GM06990 (cell line): Measurements from ENCODE around the gene CFAP70.
"Not testable (repeated sequence)": the region's sequence is repeated elsewhere in the genome, so short reads cannot be mapped to it uniquely, and the experiment has no call there.

ENCODE experiments used
- DNase-seq: peaks from one replicate; pipeline ENCODE4 v3.0.0-alpha.2; 2011; ENCODE audit not compliant: insufficient read length; ENCODE audit errors: extremely low read depth
- H3K27me3 ChIP-seq: replicated peaks from 2 replicates; pipeline ENCODE4 v1.6.0; 2011; ENCODE audit warnings: low read length; ENCODE audit not compliant: control insufficient read depth, insufficient read depth
- H3K36me3 ChIP-seq: 2 replicates; pipeline ENCODE4 v1.5.1; 2011; ENCODE audit warnings: low read length; ENCODE audit not compliant: control insufficient read depth, insufficient read depth
- H3K4me3 ChIP-seq: replicated peaks from 2 replicates; pipeline ENCODE4 v1.5.1; 2011; ENCODE audit warnings: low read depth, mild to moderate bottlenecking, control low read depth, low read length
- TF ChIP-seq, protein P1 (sequence below): IDR thresholded peaks from 2 replicates; pipeline ENCODE4 v1.5.1; 2011; ENCODE audit warnings: low read length, control low read depth, mild to moderate bottlenecking, inconsistent platforms; ENCODE audit not compliant: insufficient read depth, poor library complexity, severe bottlenecking

CFAP70 gene

DNA sequence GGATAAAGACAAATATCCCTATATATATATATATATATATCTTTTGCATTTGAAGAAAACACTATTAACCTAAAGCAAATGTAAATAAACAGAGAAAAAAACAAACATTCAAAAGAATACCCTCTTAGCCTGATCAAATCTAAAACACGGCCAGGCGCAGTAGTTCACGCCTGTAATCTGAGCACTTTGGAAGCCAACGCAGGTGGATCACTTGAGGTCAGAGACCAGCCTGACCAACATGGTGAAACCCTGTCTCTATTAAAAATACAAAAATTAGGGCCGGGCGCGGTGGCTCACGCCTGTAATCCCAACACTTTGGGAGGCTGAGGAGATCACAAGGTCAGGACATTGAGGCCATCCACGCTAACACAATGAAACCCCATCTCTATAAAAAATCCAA, 46.0 kb upstream of the CFAP70 start:
- no peak for DNase-seq
- peaks cover 1% of the 10 kb centered on the region for H3K36me3 ChIP-seq
- no peak overlapping the region for H3K4me3 ChIP-seq
- TF ChIP-seq, protein P1, sequence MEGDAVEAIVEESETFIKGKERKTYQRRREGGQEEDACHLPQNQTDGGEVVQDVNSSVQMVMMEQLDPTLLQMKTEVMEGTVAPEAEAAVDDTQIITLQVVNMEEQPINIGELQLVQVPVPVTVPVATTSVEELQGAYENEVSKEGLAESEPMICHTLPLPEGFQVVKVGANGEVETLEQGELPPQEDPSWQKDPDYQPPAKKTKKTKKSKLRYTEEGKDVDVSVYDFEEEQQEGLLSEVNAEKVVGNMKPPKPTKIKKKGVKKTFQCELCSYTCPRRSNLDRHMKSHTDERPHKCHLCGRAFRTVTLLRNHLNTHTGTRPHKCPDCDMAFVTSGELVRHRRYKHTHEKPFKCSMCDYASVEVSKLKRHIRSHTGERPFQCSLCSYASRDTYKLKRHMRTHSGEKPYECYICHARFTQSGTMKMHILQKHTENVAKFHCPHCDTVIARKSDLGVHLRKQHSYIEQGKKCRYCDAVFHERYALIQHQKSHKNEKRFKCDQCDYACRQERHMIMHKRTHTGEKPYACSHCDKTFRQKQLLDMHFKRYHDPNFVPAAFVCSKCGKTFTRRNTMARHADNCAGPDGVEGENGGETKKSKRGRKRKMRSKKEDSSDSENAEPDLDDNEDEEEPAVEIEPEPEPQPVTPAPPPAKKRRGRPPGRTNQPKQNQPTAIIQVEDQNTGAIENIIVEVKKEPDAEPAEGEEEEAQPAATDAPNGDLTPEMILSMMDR = no peak
- H3K27me3 ChIP-seq = no peaks in the 10 kb centered on the region

DNA sequence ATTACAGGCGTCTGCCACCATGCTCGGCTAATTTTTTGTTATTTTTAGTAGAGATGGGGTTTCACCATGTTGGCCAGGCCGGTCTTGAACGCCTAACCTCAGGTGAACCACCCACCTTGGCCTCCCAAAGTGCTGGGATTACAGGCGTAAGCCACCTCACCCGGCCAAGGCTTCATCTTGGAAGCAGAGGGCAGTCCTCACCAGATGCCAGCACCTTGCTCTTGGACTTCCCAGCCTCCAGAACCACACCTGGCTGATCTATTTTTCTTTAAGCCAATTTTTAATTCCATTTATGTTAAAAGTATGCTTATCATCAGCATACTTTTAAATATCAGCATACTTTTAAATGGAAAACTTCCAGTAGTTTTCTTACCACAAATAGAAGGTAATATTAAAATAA, 43.0 kb upstream of the CFAP70 start:
- Histone ChIP-seq H3K36me3 (peaks cover 1% of the 10 kb centered on the region; the same call in 1 of the 2 replicates), H3K4me3 (no peak overlapping the region), H3K27me3 (no peaks in the 10 kb centered on the region)
- no peak for DNase-seq
- TF ChIP-seq, protein P1 = no peak

DNA sequence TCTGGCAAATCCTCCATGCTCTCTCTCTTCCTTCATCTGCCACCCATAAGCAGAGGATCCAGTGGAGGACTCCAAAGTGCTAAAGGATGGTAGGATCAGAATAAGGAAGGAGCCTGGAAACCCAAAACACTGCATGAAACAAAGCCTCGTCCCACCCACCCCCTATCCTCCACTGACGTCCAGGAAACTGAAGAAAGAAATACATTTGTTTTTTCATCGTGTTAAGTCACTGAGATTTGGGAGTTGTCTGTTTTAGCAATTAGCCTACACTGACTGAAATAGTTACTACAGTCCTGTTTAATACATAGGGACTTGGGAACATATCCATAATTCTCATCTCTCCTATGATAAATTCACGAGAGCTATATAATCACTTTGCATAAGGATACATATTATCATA, 40.4 kb upstream of the CFAP70 start:
- no peak for DNase-seq
- no peaks in the 10 kb centered on the region for H3K27me3 ChIP-seq
- TF ChIP-seq, protein P1 = no peak
- H3K36me3 ChIP-seq = peaks cover 5% of the 10 kb centered on the region
- no peak overlapping the region for H3K4me3 ChIP-seq

DNA sequence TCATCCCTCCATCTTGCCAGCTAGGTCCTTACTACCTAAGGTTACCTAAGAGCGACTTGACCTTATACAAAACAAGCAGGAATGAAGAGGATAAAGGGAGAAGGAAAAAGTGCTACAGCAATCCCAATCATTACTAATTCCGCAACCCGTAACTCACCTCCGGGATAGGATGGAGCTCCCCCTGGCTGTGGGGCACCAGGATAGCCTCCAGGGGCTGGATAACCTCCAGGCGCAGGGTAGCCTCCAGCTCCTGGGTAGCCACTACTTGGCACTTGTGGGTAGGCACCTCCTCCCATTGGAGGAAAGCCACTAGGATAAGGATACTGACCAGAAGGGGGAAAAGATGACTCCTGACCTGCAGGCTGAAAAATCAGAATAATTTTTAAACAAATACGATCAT, 39.4 kb upstream of the CFAP70 start:
- TF ChIP-seq, protein P1 = no peak
- no peak for DNase-seq
- H3K36me3 ChIP-seq = peaks cover 5% of the 10 kb centered on the region
- no peak overlapping the region for H3K4me3 ChIP-seq
- H3K27me3 ChIP-seq = no peaks in the 10 kb centered on the region

DNA sequence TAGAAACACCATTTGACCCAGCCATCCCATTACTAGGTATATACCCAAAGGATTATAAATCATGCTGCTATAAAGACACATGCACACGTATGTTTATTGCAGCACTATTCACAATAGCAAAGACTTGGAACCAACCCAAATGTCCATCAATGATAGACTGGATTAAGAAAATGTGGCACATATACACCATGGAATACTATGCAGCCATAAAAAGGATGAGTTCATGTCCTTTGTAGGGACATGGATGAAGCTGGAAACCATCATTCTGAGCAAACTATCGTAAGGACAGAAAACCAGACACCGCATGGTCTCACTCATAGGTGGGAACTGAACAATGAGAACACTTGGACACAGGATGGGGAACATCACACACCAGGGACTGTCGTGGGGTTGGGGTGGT, 35.7 kb upstream of the CFAP70 start:
- peaks cover 10% of the 10 kb centered on the region for H3K36me3 ChIP-seq
- not testable (repeated sequence) for H3K27me3 ChIP-seq, DNase-seq, H3K4me3 ChIP-seq

DNA sequence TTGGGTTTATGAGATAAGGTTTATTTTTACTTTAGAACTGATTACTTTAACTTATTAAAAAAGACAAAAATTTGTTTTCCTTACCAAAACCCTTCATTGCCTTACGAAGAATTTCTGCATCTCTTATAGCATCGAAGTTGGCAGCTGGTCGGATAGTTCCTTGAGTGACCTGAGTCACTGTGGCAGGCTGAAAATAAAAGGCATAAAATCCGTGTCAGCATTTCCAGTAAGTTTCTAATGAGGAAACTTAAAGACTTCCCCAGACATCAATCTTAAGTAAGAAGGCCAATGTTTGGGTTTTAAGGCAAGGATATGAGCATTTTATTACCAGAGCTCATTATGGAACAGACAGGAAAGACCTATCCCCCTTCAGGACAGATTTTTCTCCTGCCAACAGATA, 29.6 kb upstream of the CFAP70 start:
- Histone ChIP-seq H3K27me3 (no peaks in the 10 kb centered on the region), H3K4me3 (no peak overlapping the region), H3K36me3 (peaks cover 15% of the 10 kb centered on the region)
- DNase-seq = no peak
- TF ChIP-seq, protein P1 = no peak
